ENCODE measurements around the gene CBFA2T2.

Gene CBFA2T2

DNA sequence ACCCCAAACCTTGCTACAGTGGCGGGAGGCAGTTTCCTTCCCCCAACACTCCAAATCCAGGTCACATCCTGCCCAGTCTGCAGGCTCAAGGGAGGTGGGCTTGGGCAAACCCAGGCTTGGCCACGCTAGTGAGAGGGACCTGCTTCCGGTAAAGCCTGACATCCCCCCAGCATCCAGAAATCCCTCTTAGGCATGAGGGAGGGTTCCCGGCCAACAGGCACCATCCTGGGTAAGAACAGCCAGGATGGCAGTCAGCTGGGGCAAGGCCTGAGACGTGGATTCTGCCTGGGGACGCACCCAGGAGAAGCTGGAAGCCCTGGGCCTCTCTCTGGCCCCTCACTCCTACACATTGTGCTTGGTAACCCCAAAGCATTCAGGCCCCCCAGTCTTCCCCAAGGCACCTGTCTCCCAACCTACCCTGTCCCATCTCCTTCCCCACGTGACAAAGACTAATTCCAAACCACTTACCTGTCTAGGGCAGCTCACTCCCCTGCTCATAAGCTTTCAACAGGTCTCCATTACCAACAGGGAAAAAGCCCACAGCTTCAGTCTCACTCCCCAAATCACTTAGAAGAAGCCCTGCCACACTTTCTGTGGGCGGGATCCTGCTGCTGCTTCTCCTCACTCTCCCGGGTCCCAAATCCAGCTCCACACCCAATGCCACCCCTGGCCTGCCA is 174.3 kb downstream of the CBFA2T2 start:
- no peak for DNase-seq (ENCODE audit: low spot score)

DNA sequence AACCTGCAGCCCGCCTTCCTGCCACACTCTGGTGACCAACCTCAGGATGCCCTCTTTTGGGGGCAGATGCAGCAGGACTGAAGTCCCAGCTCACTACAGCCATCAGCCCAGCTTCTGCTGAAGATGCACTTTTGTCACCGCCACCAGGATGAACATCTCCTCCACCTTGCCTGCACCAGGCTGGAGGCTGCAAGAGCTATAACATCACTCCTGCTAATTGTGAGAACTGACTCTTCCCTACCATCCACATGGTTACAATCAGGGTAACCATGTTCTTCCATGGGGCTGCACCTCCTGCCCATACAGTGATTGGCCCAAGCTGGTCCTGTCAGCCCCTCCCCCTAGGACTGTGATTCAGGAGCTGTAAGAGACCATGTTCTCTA is 174.9 kb downstream of the CBFA2T2 start:
- DNase-seq (ENCODE audit: low spot score): no peak

- DNase-seq (ENCODE audit: low spot score): peak; percentile 99
These were observed 176.7 kb downstream of the CBFA2T2 start, which contains the start of gene ACTL10 for GRCh38 chr20:33666293-33667244. Gene ACTL10, plus strand, starts transcription at chr20:33666943. Its CDS starts 555 bp downstream, at chr20:33667498.

GRCh38 chr20:33667245-33667675 is 177.4 kb downstream of the CBFA2T2 start:
- DNase-seq (ENCODE audit: low spot score): no peak

DNA sequence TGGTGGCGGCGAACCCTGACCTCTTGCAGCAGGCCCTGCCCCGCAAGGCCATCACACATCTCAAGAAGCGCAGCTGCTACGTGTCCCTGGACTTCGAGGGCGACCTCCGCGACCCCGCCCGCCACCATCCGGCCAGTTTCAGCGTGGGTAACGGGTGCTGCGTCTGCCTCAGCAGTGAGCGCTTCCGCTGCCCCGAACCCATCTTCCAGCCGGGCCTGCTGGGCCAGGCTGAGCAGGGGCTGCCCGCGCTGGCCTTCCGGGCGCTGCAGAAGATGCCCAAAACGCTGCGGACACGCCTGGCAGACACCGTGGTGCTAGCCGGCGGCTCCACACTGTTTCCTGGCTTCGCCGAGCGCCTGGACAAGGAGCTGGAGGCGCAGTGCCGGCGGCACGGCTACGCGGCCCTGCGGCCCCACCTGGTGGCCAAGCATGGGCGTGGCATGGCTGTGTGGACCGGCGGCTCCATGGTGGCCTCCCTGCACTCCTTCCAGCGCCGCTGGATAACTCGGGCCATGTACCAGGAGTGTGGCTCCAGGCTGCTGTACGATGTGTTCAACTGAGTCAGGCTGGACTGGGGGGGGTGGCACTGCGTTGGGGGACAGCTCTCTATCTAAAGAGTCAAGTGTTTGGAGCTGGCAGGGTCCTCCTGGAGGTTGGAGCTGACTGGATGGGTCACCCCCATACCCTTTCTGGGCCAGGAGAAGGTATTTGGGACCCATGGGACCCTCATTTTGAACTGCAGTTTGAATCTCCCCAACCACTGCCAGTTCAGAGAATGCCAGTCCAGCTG is 178.0 kb downstream of the CBFA2T2 start:
- peak; percentile 84 for DNase-seq (ENCODE audit: low spot score)

- DNase-seq (ENCODE audit: low spot score): no peak
These were observed 178.7 kb downstream of the CBFA2T2 start for GRCh38 chr20:33668466-33669155.

- DNase-seq (ENCODE audit: low spot score): no peak
These were observed 179.3 kb downstream of the CBFA2T2 start for GRCh38 chr20:33669224-33669623.

- no peak for DNase-seq (ENCODE audit: low spot score)
These were observed 180.2 kb downstream of the CBFA2T2 start for GRCh38 chr20:33669873-33670640.

- no peak for DNase-seq (ENCODE audit: low spot score)
These were observed 181.0 kb downstream of the CBFA2T2 start for GRCh38 chr20:33670715-33671499.

DNA sequence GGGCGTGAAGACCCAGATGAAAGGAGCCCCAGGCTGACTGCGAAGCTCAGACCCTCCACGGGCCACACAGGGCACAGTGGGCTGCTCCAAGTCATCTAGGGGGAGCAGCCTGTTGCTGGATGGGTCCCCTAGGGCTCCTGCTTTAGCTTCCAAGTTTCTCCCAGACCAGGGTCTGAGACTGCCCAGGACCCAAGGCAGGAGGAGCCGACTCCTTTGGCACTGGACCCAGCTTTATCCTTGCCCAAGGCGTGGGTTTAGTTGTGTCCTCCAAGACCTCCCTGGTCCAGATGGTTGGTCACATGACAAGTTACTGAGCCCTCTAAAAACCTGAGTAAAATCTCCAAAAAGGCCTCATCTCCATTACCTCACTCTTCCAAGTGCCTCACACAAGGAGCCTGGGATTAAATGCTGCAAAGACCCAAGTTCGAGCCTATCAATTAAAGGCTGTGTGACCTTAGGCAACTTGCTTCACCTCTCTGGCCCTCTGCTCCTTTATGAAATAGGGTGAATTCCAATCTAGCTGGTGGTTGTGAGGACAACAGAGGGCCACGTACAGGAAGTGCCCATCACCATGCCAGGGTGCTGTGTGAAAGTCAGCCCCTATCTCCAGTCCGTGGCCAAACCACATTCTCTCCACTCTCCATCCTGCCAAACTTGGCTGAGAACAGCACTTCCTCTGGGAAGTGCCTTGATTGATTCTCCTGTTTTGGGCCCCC is 181.8 kb downstream of the CBFA2T2 start:
- no peak for DNase-seq (ENCODE audit: low spot score)

DNA sequence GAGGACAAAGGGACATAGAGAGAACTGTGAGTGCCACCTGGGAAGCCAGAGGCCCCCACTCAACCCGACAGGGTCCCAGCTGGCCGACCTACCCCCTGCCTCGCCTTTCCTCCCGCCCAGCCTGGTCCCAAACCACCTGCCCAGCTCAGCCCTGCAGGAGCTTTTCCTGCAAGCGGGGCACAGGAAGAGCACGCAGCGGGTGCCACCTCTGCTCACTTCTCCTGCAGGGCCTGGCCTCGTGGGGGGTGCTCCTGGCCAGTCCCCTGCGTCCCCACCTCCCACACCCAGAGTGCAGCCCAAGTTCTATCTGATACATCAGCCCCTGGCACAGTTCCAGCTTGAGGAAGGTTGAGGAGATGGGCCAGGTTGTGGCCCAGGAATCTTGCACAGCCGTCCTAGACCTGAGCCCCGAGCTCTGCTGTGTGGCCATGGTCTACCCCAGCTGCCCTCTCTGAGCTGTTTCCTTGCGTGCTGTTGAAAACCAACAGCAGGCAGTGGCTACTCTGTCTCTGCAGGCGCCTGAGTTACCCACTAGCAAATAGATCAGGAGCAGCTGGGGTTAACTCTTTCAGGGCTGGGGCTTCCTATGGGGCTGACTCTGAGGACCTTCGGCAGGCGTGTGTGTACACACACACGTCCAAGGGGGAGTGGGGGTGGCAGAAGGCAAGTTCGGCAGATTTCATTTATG is 182.7 kb downstream of the CBFA2T2 start:
- peak; percentile 75 for DNase-seq (ENCODE audit: low spot score)

GRCh38 chr20:33673114-33673409 is 183.2 kb downstream of the CBFA2T2 start:
- DNase-seq (ENCODE audit: low spot score): no peak

GRCh38 chr20:33673410-33674293 is 183.8 kb downstream of the CBFA2T2 start:
- DNase-seq (ENCODE audit: low spot score): peak; percentile 60

DNA sequence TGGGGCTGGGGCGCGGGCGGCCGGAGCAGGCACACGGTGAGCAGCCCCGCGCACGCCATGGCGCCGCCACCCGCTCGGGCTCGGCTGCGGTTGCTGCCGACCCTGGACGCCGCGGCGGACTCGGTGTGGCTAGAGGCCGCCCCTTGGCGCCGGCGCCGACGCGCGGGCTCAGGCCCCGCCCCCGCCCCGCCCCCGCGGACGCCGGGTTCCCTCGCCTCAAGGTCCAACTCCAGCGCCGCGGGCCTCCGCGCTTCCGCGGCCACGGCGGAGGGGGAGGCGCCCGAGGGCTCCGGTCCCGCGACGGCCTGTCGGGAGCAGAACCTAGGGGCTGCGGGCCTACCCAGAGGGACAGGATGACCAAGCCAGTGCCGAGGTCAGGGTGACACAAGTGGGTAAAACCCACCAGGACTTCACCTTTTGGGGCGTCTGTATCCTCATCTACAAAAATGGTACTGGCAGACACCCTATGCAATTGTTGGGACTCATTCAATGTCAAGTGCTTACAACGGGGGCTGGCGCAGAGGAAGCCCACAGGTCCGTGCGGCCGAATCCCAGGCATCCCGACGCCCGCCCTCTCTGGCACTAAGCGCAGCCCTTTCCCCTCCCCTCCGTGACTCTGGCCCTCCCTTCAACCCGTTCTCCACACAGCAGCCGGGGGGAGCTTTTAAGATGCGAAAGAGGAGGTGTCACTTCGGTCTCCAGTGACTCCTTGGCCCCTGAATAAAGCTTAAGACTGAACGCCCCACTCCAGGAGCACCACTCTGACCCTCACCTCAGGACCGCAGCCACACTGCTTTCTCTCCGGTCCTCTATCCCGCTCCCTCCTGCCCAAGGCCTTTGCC is 184.6 kb downstream of the CBFA2T2 start, which contains the start of gene NECAB3:
Gene NECAB3 (minus strand): TSS at position 135 of the 842 bp plus-strand sequence. CDS start 76 bp downstream, at position 59.
- peak; percentile 87 for DNase-seq (ENCODE audit: low spot score)

GRCh38 chr20:33675136-33675959 is 185.5 kb downstream of the CBFA2T2 start:
- no peak for DNase-seq (ENCODE audit: low spot score)
